Fibroblast of lung (primary cell): ENCODE results near the gene SORT1.

Source experiments
- CTCF ChIP-seq, 2 donors: IDR thresholded peaks in 1 of 2; conservative IDR thresholded peaks in 1 of 2; 1 replicate in 1 of 2; 2 replicates in 1 of 2; pipeline ENCODE4 v1.5.1; 2011 to 2012; ENCODE audit warnings: low read length in 2 of 2, control low read depth in 1 of 2, inconsistent platforms in 1 of 2, low read depth in 1 of 2, mild to moderate bottlenecking in 1 of 2
- EZH2 ChIP-seq: IDR thresholded peaks from 2 replicates; pipeline ENCODE4 v1.5.1; 2012; ENCODE audit warnings: low read length, control low read depth, mild to moderate bottlenecking; ENCODE audit errors: missing control alignments

GRCh38 chr1:109290137-109290536 lies 107.6 kb downstream of the SORT1 start:
- no peak for TF ChIP-seq CTCF (conservative IDR thresholded peaks at IDR 0.05 in 1 of 2, IDR thresholded peaks at IDR 0.05 in 1 of 2; ENCODE audit: low read depth in 1 of 2, low read length in 2 of 2)
- TF ChIP-seq EZH2 = no peak
